ENCODE results near the gene CYBB.

Gene CYBB

GRCh38 chrX:37862851-37863250 lies 83.0 kb downstream of the CYBB start:
- H3K4me3 ChIP-seq (ENCODE audit: low read depth, low read length), result no peak overlapping the region
- ChIA-PET POLR2A (no interaction called here), CTCF (no interaction called here)
- no peak for DNase-seq (ENCODE audit: low read depth, low spot score)
- TF ChIP-seq CTCF (IDR thresholded peaks at IDR 0.05; ENCODE audit: insufficient read depth, low read length, missing control alignments), result no peak
